Measurements from ENCODE around the gene PNKP. TPM values are rescaled to one million over a fixed set of nuclear protein-coding genes. Genes with fewer than 3 reads are reported as not detected.

Gene PNKP
- total RNA-seq, 1 donor from 2014 or later = 40.3 TPM

DNA sequence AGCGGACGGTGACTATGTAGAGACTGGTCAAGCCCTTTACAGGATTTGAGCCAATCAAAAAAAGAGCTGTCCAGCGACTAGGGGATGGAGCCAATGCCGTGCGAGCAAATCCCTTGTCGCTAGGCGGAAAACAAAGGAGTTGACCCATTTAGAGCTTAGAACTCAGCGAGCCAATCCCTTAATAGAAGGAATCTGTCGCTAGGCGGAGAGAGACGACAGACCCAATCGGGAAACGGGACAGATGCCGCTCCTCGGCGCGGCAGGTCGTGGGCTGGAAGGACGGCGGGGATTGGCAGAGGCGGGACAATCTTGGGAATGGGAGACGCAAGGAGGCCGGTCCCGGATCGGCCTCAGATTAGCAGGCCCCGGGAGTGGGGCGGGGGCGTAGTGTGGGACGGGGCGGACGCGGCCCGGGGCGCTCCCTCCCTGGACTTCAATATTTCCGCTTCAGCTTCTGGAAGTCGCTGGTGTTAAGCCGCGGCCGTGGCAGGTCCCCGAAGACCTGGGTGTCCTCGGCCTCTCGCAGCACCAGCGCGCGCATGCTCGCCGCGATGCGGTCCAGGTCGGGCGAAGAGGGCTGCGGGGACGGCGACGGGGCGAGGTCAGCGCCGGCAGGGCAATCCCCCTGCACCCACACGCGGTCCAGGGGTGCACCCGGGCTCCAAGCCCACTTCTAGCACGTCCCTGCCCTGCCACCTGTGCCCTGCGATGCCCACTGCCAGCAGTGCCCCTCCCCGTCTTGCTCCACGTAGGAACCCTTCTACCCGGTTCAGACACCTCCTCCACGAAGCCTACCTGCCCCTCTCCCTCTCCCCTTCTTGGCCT, 2.3 kb upstream of the PNKP start:
- H3K4me3 ChIP-seq = peak overlapping the region; percentile 58 to 65
- peak overlapping the region; percentile 95 for H3K27ac ChIP-seq
- DNase-seq (ENCODE audit: extremely low spot score in 2 of 2) = peak in 1 of 2 donors; percentile 100
- intact Hi-C loops (cut with DNase I) = no loop called here
- H3K4me1 ChIP-seq = peaks cover 57% of the 10 kb centered on the region
- H3K27me3 ChIP-seq = no peaks in the 10 kb centered on the region
- H3K36me3 ChIP-seq = peaks cover 0 to 5% of the 10 kb centered on the region in 2 donors
- no peaks in the 10 kb centered on the region for H3K9me3 ChIP-seq
- peak; percentile 90 to 97 for TF ChIP-seq POLR2AphosphoS5 (IDR thresholded peaks at IDR 0.05; ENCODE audit: insufficient read depth in 1 of 2, low read depth in 1 of 2)
- TF ChIP-seq, protein P1, sequence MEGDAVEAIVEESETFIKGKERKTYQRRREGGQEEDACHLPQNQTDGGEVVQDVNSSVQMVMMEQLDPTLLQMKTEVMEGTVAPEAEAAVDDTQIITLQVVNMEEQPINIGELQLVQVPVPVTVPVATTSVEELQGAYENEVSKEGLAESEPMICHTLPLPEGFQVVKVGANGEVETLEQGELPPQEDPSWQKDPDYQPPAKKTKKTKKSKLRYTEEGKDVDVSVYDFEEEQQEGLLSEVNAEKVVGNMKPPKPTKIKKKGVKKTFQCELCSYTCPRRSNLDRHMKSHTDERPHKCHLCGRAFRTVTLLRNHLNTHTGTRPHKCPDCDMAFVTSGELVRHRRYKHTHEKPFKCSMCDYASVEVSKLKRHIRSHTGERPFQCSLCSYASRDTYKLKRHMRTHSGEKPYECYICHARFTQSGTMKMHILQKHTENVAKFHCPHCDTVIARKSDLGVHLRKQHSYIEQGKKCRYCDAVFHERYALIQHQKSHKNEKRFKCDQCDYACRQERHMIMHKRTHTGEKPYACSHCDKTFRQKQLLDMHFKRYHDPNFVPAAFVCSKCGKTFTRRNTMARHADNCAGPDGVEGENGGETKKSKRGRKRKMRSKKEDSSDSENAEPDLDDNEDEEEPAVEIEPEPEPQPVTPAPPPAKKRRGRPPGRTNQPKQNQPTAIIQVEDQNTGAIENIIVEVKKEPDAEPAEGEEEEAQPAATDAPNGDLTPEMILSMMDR (IDR thresholded peaks at IDR 0.05) = peak in 1 of 3 experiments; percentile 6
- TF ChIP-seq POLR2A (IDR thresholded peaks at IDR 0.05) = peak in 1 of 2 donors; percentile 66

- Histone ChIP-seq H3K27me3 (no peaks in the 10 kb centered on the region), H3K4me3 (peak overlapping the region; percentile 54 to 65), H3K4me1 (peaks cover 51% of the 10 kb centered on the region), H3K36me3 (peaks cover 0 to 4% of the 10 kb centered on the region in 2 donors), H3K27ac (peak overlapping the region; percentile 95), H3K9me3 (no peaks in the 10 kb centered on the region)
- DNase-seq (ENCODE audit: extremely low spot score in 2 of 2) = no peak
- TF ChIP-seq POLR2AphosphoS5 (IDR thresholded peaks at IDR 0.05; ENCODE audit: insufficient read depth in 1 of 2, low read depth in 1 of 2) = no peak
- no peak for TF ChIP-seq POLR2A (IDR thresholded peaks at IDR 0.05)
- TF ChIP-seq, protein P1 (IDR thresholded peaks at IDR 0.05) = no peak
- intact Hi-C loops (cut with DNase I) = no loop called here
Observed at GRCh38 chr19:49869009-49869483, 1.7 kb upstream of the PNKP start.

- Histone ChIP-seq H3K9me3 (no peaks in the 10 kb centered on the region), H3K4me1 (peaks cover 49% of the 10 kb centered on the region), H3K4me3 (no peak overlapping the region), H3K27ac (no peak overlapping the region), H3K27me3 (no peaks in the 10 kb centered on the region), H3K36me3 (peaks cover 0 to 34% of the 10 kb centered on the region in 2 donors)
- no peak for DNase-seq (ENCODE audit: extremely low spot score in 2 of 2)
- intact Hi-C loops (cut with DNase I) = loop anchor here (5.0 kb wide), 1 partner anchor 48 kb away; the partner anchor contains the start of gene MED25
- no peak for TF ChIP-seq POLR2AphosphoS5 (IDR thresholded peaks at IDR 0.05; ENCODE audit: insufficient read depth in 1 of 2, low read depth in 1 of 2)
Observed at GRCh38 chr19:49864890-49865289, 2.5 kb downstream of the PNKP start.

DNA sequence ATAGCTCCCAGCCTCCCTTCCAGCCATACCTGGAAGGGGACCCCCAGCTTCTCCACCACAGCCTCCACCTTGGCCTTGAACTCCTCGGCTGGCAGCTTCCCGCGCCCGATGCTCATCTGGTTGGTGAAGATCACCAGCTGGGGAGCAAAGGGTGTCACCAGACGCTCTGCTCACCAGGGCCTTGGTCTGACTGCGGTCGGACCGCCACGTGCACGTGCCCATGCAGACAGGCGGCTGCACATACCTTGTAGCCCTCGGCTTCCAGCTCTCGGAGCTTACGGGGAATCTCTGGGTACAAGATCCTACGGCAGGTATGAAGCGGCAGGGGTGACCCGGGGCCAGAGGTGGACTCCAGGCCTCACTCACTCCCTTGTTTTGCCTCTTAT, 3.4 kb downstream of the PNKP start:
- H3K9me3 ChIP-seq = no peaks in the 10 kb centered on the region
- H3K4me3 ChIP-seq = no peak overlapping the region
- peaks cover 0 to 34% of the 10 kb centered on the region in 2 donors for H3K36me3 ChIP-seq
- no peak for DNase-seq (ENCODE audit: extremely low spot score in 2 of 2)
- H3K27ac ChIP-seq = no peak overlapping the region
- TF ChIP-seq, protein P1 (IDR thresholded peaks at IDR 0.05) = no peak
- no peak for TF ChIP-seq POLR2A (IDR thresholded peaks at IDR 0.05)
- no peak for TF ChIP-seq POLR2AphosphoS5 (IDR thresholded peaks at IDR 0.05; ENCODE audit: insufficient read depth in 1 of 2, low read depth in 1 of 2)
- H3K4me1 ChIP-seq = peaks cover 45% of the 10 kb centered on the region
- H3K27me3 ChIP-seq = no peaks in the 10 kb centered on the region
- intact Hi-C loops (cut with DNase I) = loop anchor here (5.0 kb wide), 1 partner anchor 47 kb away; the partner anchor contains the start of gene MED25

DNA sequence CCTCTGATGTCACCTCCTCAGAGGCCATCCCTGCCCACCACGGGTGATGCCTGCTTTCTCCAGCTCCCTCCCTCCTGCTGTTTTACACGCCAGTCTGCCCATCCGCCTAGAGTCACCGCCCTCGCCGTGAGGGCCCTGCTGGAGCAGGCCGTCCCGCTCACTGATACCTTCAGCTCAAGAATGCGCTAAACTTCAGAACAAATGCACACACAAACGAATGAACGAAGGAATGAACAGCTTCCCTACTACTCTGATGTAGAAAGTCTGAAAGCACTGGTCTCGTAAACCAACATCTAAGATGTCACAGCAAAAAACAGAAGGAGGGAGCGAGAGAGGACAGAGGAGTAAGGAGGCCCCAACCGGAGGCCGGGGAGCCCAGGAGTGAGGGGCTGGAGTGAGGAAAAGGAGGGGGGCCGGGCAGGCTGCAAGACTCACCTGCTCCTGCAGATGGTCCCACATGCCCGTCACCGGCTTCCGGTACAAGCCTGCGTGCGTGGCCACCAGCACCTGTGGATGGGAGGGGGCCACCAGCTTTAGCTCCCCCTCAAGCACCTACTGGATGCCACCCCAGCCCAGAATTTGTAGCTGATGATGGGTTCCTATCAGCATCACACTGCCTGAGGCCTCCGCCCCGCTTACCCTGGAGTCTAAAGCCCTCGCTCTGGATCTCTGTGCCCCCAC, 4.0 kb downstream of the PNKP start:
- DNase-seq (ENCODE audit: extremely low spot score in 2 of 2) = no peak
- H3K27ac ChIP-seq = no peak overlapping the region

More for the DNA sequence above, 4.0 kb downstream of the PNKP start:
- no peaks in the 10 kb centered on the region for H3K27me3 ChIP-seq
- H3K9me3 ChIP-seq = no peaks in the 10 kb centered on the region
- intact Hi-C loops (cut with DNase I) = loop anchor here (5.0 kb wide), 1 partner anchor 46 kb away; the partner anchor contains the start of gene MED25
- peaks cover 0 to 34% of the 10 kb centered on the region in 2 donors for H3K36me3 ChIP-seq
- TF ChIP-seq, protein P1 (IDR thresholded peaks at IDR 0.05) = no peak
- TF ChIP-seq POLR2AphosphoS5 (IDR thresholded peaks at IDR 0.05; ENCODE audit: insufficient read depth in 1 of 2, low read depth in 1 of 2) = no peak
- TF ChIP-seq POLR2A (IDR thresholded peaks at IDR 0.05) = no peak
- no peak overlapping the region for H3K4me3 ChIP-seq
- H3K4me1 ChIP-seq = peaks cover 40% of the 10 kb centered on the region
